Endothelial cell of umbilical vein (primary cell): ENCODE data around the gene PIANP. TPM values are rescaled to one million over a fixed set of nuclear protein-coding genes. Genes with fewer than 3 reads are reported as not detected.

ENCODE experiments used
- Bru-seq: library from RNA; stranded (reverse); fragments of 400-500 nt; gene quantifications from one replicate; lab custom pipeline; 2021; lab: Mats Ljungman, UMichigan
- BruChase-seq, 2 experiments: library from RNA; stranded (reverse); fragments of 400-500 nt; gene quantifications; one replicate each; lab custom pipeline; 2021; lab: Mats Ljungman, UMichigan
- BruUV-seq: library from RNA; stranded (reverse); fragments of 400-500 nt; replicated peaks from 2 replicates; lab custom pipeline; 2021; lab: Mats Ljungman, UMichigan
- CTCF ChIA-PET: fragments of 300-600, 350-600 bp; sonication (Branson Sonifier 250); formaldehyde crosslinking; loops from one replicate; lab custom pipeline; 2021; ENCODE audit warnings: antibody characterized with exemption, inconsistent platforms; lab: Charles Lee
- POLR2A ChIA-PET: fragments of 300-600, 350-600 bp; sonication (Branson Sonifier 250); formaldehyde crosslinking; loops from one replicate; lab custom pipeline; 2021; ENCODE audit warnings: antibody characterized with exemption, inconsistent platforms; lab: Charles Lee
- DNase-seq: peaks from one replicate; pipeline ENCODE4 v3.0.0-alpha.2; 2011; ENCODE audit warnings: low read depth, low spot score
- FAIRE-seq: peaks from 2 replicates; lab custom pipeline; 2011; peaks lifted over from hg19 to GRCh38; lab: Jason Lieb, UNC
- H2AFZ ChIP-seq: 2 replicates; pipeline ENCODE4 v1.6.0; 2012; ENCODE audit warnings: low read depth, low read length, control low read depth, inconsistent platforms
- H3K27ac ChIP-seq: 2 replicates; pipeline ENCODE4 v1.5.1; 2011; ENCODE audit warnings: low read depth, mild to moderate bottlenecking, control low read depth, low read length, moderate library complexity; ENCODE audit not compliant: insufficient read depth
- H3K27me3 ChIP-seq, 2 experiments: 2 replicates each; pipeline versions ENCODE4 v1.6.0 to v1.6.1; 2011; ENCODE audit warnings: low read length in 2 of 2, mixed read lengths in 1 of 2; ENCODE audit not compliant: control insufficient read depth in 2 of 2, insufficient read depth in 2 of 2
- H3K36me3 ChIP-seq, 2 experiments: 2 replicates in 1 of 2; 3 replicates in 1 of 2; pipeline ENCODE4 v1.5.1; 2011; ENCODE audit warnings: low read length in 2 of 2, mild to moderate bottlenecking in 1 of 2, moderate library complexity in 1 of 2; ENCODE audit not compliant: control insufficient read depth in 2 of 2, insufficient read depth in 2 of 2; ENCODE audit errors: extremely low read depth in 1 of 2
- H3K4me1 ChIP-seq: 3 replicates; pipeline ENCODE4 v1.5.1; 2011; ENCODE audit warnings: mild to moderate bottlenecking, low read length; ENCODE audit not compliant: control insufficient read depth, insufficient read depth; ENCODE audit errors: extremely low read depth
- H3K4me2 ChIP-seq: 2 replicates; pipeline ENCODE4 v1.6.1; 2011; ENCODE audit warnings: low read length, control low read depth, mixed read lengths; ENCODE audit not compliant: insufficient read depth
- H3K4me3 ChIP-seq, 3 experiments: fragments of 200-600 bp in 1 of 3; sonication (generic), shearing (Covaris generic) in 1 of 3; replicated peaks in 1 of 3; 2 replicates each; pipeline ENCODE4 v1.5.1; 2011 to 2016; ENCODE audit warnings: control low read depth in 3 of 3, low read length in 3 of 3, mild to moderate bottlenecking in 2 of 3, inconsistent platforms in 1 of 3, low read depth in 1 of 3, moderate library complexity in 1 of 3; ENCODE audit not compliant: insufficient read depth in 1 of 3
- H3K79me2 ChIP-seq: 2 replicates; pipeline ENCODE4 v1.6.0; 2012; ENCODE audit warnings: low read length, inconsistent platforms; ENCODE audit not compliant: control insufficient read depth, insufficient read depth
- H3K9ac ChIP-seq: replicated peaks from 2 replicates; pipeline ENCODE3; 2011; ENCODE audit warnings: low read length, control low read depth; ENCODE audit not compliant: insufficient read depth; ENCODE audit errors: extremely low read depth
- H3K9me1 ChIP-seq: replicated peaks from 3 replicates; pipeline ENCODE4 v1.6.0; 2011; ENCODE audit warnings: mild to moderate bottlenecking, low read length; ENCODE audit not compliant: control insufficient read depth, insufficient read depth; ENCODE audit errors: extremely low read depth
- H3K9me3 ChIP-seq: replicated peaks from 2 replicates; pipeline ENCODE4 v1.5.1; 2012; ENCODE audit warnings: low read length, inconsistent platforms; ENCODE audit not compliant: control insufficient read depth, insufficient read depth
- H4K20me1 ChIP-seq: replicated peaks from 2 replicates; pipeline ENCODE3; 2011; ENCODE audit warnings: mild to moderate bottlenecking, low read length; ENCODE audit not compliant: control insufficient read depth, insufficient read depth; ENCODE audit errors: extremely low read depth
- EZH2 ChIP-seq: IDR thresholded peaks from 2 replicates; pipeline ENCODE4 v1.6.1; 2012; ENCODE audit warnings: borderline replicate concordance, low read depth, mild to moderate bottlenecking, moderate library complexity, low read length, inconsistent platforms; ENCODE audit not compliant: severe bottlenecking
- FOS ChIP-seq: IDR thresholded peaks from 2 replicates; pipeline ENCODE4 v1.6.1; 2011; ENCODE audit warnings: mild to moderate bottlenecking, low read length, moderate library complexity, borderline replicate concordance; ENCODE audit not compliant: insufficient read depth
- GATA2 ChIP-seq: IDR thresholded peaks from 2 replicates; pipeline ENCODE4 v1.7.0; 2011; ENCODE audit warnings: low read depth, mild to moderate bottlenecking, moderate library complexity, mixed read lengths, low read length; ENCODE audit not compliant: insufficient read length, insufficient read depth
- JUN ChIP-seq: IDR thresholded peaks from 2 replicates; pipeline ENCODE4 v1.6.1; 2011; ENCODE audit warnings: borderline replicate concordance, low read depth; ENCODE audit not compliant: insufficient read length, insufficient read depth
- MYC ChIP-seq: IDR thresholded peaks from one replicate; pipeline ENCODE4 v1.6.1; 2011; ENCODE audit warnings: mild to moderate bottlenecking, low read depth, low read length
- POLR2A ChIP-seq: IDR thresholded peaks from 2 replicates; pipeline ENCODE4 v1.6.1; 2012; ENCODE audit warnings: low read depth, mild to moderate bottlenecking, control low read depth, low read length
- POLR2AphosphoS5 ChIP-seq: IDR thresholded peaks from 2 replicates; pipeline ENCODE4 v1.6.1; 2012; ENCODE audit warnings: low read depth, mild to moderate bottlenecking, control low read depth, low read length, moderate library complexity; ENCODE audit not compliant: insufficient read depth
- dilution Hi-C: fragments of 300-500 bp; cut with MboI; formaldehyde crosslinking; loops from one replicate; pipeline ENCODE4 v1.15.0; 2019; ENCODE audit warnings: low sequenced_read_pairs; ENCODE audit not compliant: extremely low pct_ligation_motif_present
- intact Hi-C: fragments of 100-400 bp; cut with micrococcal nuclease; formaldehyde crosslinking; loops from one replicate; pipeline ENCODE4 v1.10.0; 2022
- long read RNA-seq: library from polyadenylated mRNA; stranded (forward); transcript quantifications from one replicate; pipeline ENCODE4 v2.0.0, GENCODE V29; 2021
- polyA minus RNA-seq, 3 experiments: library from RNA; depleted of rRNA, polyadenylated mRNA; stranded (reverse); fragments of >200 nt; gene quantifications; 1 replicate in 1 of 3; 2 replicates in 2 of 3; pipeline ENCODE4 v1.2.3, GENCODE V29; 2011
- polyA plus RNA-seq, 4 experiments: library from polyadenylated mRNA; depleted of rRNA in 3 of 4; stranded (reverse) in 3 of 4; unstranded in 1 of 4; fragments of >200 nt; gene quantifications; 2 replicates each; pipeline versions ENCODE4 v1.2.1 to v1.2.3, GENCODE V29; 2011 to 2012; ENCODE audit warnings: missing spikeins in 1 of 4
- total RNA-seq: library from RNA; stranded (reverse); gene quantifications from 2 replicates; pipeline ENCODE4 v1.2.3, GENCODE V29; 2021
- TF ChIP-seq, protein P1 (sequence below), 2 donors: IDR thresholded peaks; 1 replicate in 1 of 2; 2 replicates in 1 of 2; pipeline ENCODE4 v1.5.1; 2011; ENCODE audit warnings: low read length in 2 of 2, mild to moderate bottlenecking in 2 of 2, moderate library complexity in 2 of 2, control low read depth in 1 of 2, inconsistent platforms in 1 of 2, low read depth in 1 of 2; ENCODE audit not compliant: insufficient read depth in 1 of 2; ENCODE audit errors: extremely low read depth in 1 of 2
- TF ChIP-seq, protein P2 (sequence below): IDR thresholded peaks from 2 replicates; pipeline ENCODE4 v1.6.1; 2011; ENCODE audit not compliant: insufficient read depth, insufficient read length

PIANP gene
- total RNA-seq, result 0.14 and 0.55 TPM in 2 replicates
- polyA plus RNA-seq, result 0.08 and 0.10 TPM in 2 replicates
- 0.05 and 0.13 TPM in 2 replicates for polyA plus RNA-seq (2011; cell fraction: cytosol; rRNA removed)
- 0.08 TPM in 2 replicates for polyA plus RNA-seq (2011; cell fraction: nucleus; rRNA removed)
- polyA plus RNA-seq (2012), result 0.17 and 0.50 TPM in 2 replicates
- polyA minus RNA-seq, result not detected in 2 replicates
- polyA minus RNA-seq (2011; cell fraction: cytosol; rRNA and poly(A)+ RNA removed), result not detected
- not detected in 2 replicates for polyA minus RNA-seq (2011; cell fraction: nucleus; rRNA and poly(A)+ RNA removed)
- Bru-seq, nascent RNA, result not detected
- BruChase-seq, experiment 1, labeled RNA remaining after a 6-hour chase, result not detected
- not detected for BruChase-seq, experiment 2, labeled RNA remaining after a 2-hour chase
- long read RNA-seq, result 0 reads

GRCh38 chr12:6700646-6701051 lies at the start of gene PIANP:
PIANP (minus strand) TSS chr12:6700815; CDS start chr12:6698061, 2,754 bp downstream.
- CTCF ChIA-PET, result no interaction called here
- no peaks in the 10 kb centered on the region for H4K20me1 ChIP-seq
- H2AFZ ChIP-seq, result peak within 1 kb of the TSS; percentile 65
- no peaks in the 10 kb centered on the region for H3K9me1 ChIP-seq
- intact Hi-C loops (no loop called here), dilution Hi-C loops (no loop called here)
- peaks cover 33 to 47% of the 10 kb centered on the region in 2 experiments for H3K27me3 ChIP-seq
- no peak within 1 kb of the TSS for H3K9ac ChIP-seq
- peak within 1 kb of the TSS; percentile 6 to 46 (median 28) for H3K4me3 ChIP-seq
- POLR2A ChIA-PET, result no interaction called here
- no peak for DNase-seq
- no peaks in the 10 kb centered on the region for H3K79me2 ChIP-seq
- no peak for TF ChIP-seq POLR2A
- TF ChIP-seq JUN, result no peak
- TF ChIP-seq GATA2, result no peak
- no peak for TF ChIP-seq EZH2
- TF ChIP-seq, protein P1, sequence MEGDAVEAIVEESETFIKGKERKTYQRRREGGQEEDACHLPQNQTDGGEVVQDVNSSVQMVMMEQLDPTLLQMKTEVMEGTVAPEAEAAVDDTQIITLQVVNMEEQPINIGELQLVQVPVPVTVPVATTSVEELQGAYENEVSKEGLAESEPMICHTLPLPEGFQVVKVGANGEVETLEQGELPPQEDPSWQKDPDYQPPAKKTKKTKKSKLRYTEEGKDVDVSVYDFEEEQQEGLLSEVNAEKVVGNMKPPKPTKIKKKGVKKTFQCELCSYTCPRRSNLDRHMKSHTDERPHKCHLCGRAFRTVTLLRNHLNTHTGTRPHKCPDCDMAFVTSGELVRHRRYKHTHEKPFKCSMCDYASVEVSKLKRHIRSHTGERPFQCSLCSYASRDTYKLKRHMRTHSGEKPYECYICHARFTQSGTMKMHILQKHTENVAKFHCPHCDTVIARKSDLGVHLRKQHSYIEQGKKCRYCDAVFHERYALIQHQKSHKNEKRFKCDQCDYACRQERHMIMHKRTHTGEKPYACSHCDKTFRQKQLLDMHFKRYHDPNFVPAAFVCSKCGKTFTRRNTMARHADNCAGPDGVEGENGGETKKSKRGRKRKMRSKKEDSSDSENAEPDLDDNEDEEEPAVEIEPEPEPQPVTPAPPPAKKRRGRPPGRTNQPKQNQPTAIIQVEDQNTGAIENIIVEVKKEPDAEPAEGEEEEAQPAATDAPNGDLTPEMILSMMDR (IDR thresholded peaks at IDR 0.05; ENCODE audit: extremely low read depth in 1 of 2, insufficient read depth in 1 of 2, low read depth in 1 of 2, low read length in 2 of 2), result no peak
- TF ChIP-seq MYC, result no peak
- no peak for TF ChIP-seq FOS
- no peak for TF ChIP-seq POLR2AphosphoS5
- TF ChIP-seq, protein P2, sequence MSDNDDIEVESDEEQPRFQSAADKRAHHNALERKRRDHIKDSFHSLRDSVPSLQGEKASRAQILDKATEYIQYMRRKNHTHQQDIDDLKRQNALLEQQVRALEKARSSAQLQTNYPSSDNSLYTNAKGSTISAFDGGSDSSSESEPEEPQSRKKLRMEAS, result no peak
- no peaks in the 10 kb centered on the region for H3K36me3 ChIP-seq
- FAIRE-seq, result no peak
- no TSS peak for BruUV-seq
- peaks cover 4% of the 10 kb centered on the region for H3K4me1 ChIP-seq
- H3K27ac ChIP-seq, result no peak within 1 kb of the TSS
- H3K4me2 ChIP-seq, result peak within 1 kb of the TSS; percentile 40
- H3K9me3 ChIP-seq, result no peaks in the 10 kb centered on the region
